Memory B cell (primary cell): ENCODE measurements around the gene BCL2L12.
A peak's percentile ranks its signal among the peaks of the same experiment; 100 is the strongest.

Experiments
- ATAC-seq: fragments of 150-1000 bp; cut with Tn5 transposase; 2 replicates; pipeline ENCODE4 v1.10.0; 2021; ENCODE audit warnings: low read depth, mild to moderate bottlenecking, moderate library complexity
- DNase-seq, 2 donors: peaks; one replicate each; pipeline ENCODE4 v3.0.0; 2022; ENCODE audit warnings: low spot score in 2 of 2
- H3K27ac Mint-ChIP-seq: one replicate; pipeline ENCODE4 v1.8.0; 2022; ENCODE audit warnings: mild to moderate bottlenecking, moderate library complexity, mixed read lengths
- H3K27me3 Mint-ChIP-seq: one replicate; pipeline ENCODE4 v1.8.0; 2022; ENCODE audit warnings: mixed read lengths
- H3K36me3 Mint-ChIP-seq: one replicate; pipeline ENCODE4 v1.8.0; 2022; ENCODE audit warnings: mild to moderate bottlenecking, mixed read lengths
- H3K4me1 Mint-ChIP-seq: one replicate; pipeline ENCODE4 v1.8.0; 2022; ENCODE audit warnings: mixed read lengths
- H3K4me3 Mint-ChIP-seq: one replicate; pipeline ENCODE4 v1.8.0; 2022; ENCODE audit warnings: mild to moderate bottlenecking, moderate library complexity, mixed read lengths
- H3K9me3 Mint-ChIP-seq: one replicate; pipeline ENCODE4 v1.8.0; 2022; ENCODE audit warnings: mixed read lengths

The BCL2L12 gene

GRCh38 chr19:49690079-49690655, 24.4 kb downstream of the BCL2L12 start:
- ATAC-seq (peak; percentile 44), DNase-seq (no peak)
- peak overlapping the region; percentile 88 for H3K4me3 Mint-ChIP-seq
- no peaks in the 10 kb centered on the region for H3K9me3 Mint-ChIP-seq
- peaks cover 17% of the 10 kb centered on the region for H3K4me1 Mint-ChIP-seq
- H3K27me3 Mint-ChIP-seq: peaks cover 14% of the 10 kb centered on the region
- peaks cover 15% of the 10 kb centered on the region for H3K36me3 Mint-ChIP-seq
- no peak overlapping the region for H3K27ac Mint-ChIP-seq

GRCh38 chr19:49690656-49691242, 25.0 kb downstream of the BCL2L12 start, which contains the start of gene CPT1C:
CPT1C (plus strand) TSS chr19:49691116; CDS start chr19:49692253, 1,137 bp downstream.
- Mint-ChIP-seq H3K4me1 (peaks cover 17% of the 10 kb centered on the region), H3K4me3 (peak within 1 kb of the TSS; percentile 88), H3K27ac (peak within 1 kb of the TSS; percentile 2), H3K36me3 (peaks cover 11% of the 10 kb centered on the region), H3K9me3 (no peaks in the 10 kb centered on the region), H3K27me3 (peaks cover 14% of the 10 kb centered on the region)
- DNase-seq: no peak
- peak; percentile 36 for ATAC-seq

- DNase-seq: no peak
- peaks cover 17% of the 10 kb centered on the region for H3K4me1 Mint-ChIP-seq
- peaks cover 14% of the 10 kb centered on the region for H3K27me3 Mint-ChIP-seq
- peaks cover 9% of the 10 kb centered on the region for H3K36me3 Mint-ChIP-seq
- H3K9me3 Mint-ChIP-seq: no peaks in the 10 kb centered on the region
- peak overlapping the region; percentile 88 for H3K4me3 Mint-ChIP-seq
- H3K27ac Mint-ChIP-seq: no peak overlapping the region
- ATAC-seq: no peak
Observed at GRCh38 chr19:49691243-49692146, 25.8 kb downstream of the BCL2L12 start.

GRCh38 chr19:49692147-49692506, 26.4 kb downstream of the BCL2L12 start:
- H3K27ac Mint-ChIP-seq: no peak overlapping the region
- ATAC-seq (no peak), DNase-seq (no peak)
- H3K27me3 Mint-ChIP-seq: peaks cover 14% of the 10 kb centered on the region
- H3K36me3 Mint-ChIP-seq: peaks cover 6% of the 10 kb centered on the region
- peaks cover 15% of the 10 kb centered on the region for H3K4me1 Mint-ChIP-seq
- peak overlapping the region; percentile 6 for H3K4me3 Mint-ChIP-seq
- H3K9me3 Mint-ChIP-seq: no peaks in the 10 kb centered on the region

- Mint-ChIP-seq H3K36me3 (no peaks in the 10 kb centered on the region), H3K4me1 (peaks cover 5% of the 10 kb centered on the region), H3K27ac (no peak overlapping the region), H3K27me3 (peaks cover 10% of the 10 kb centered on the region), H3K4me3 (no peak overlapping the region), H3K9me3 (no peaks in the 10 kb centered on the region)
- DNase-seq (no peak), ATAC-seq (no peak)
Observed at GRCh38 chr19:49696115-49696514, 30.4 kb downstream of the BCL2L12 start.

- no peaks in the 10 kb centered on the region for H3K36me3 Mint-ChIP-seq
- no peaks in the 10 kb centered on the region for H3K9me3 Mint-ChIP-seq
- no peak overlapping the region for H3K27ac Mint-ChIP-seq
- DNase-seq (no peak), ATAC-seq (no peak)
- no peak overlapping the region for H3K4me3 Mint-ChIP-seq
- peaks cover 5% of the 10 kb centered on the region for H3K4me1 Mint-ChIP-seq
- H3K27me3 Mint-ChIP-seq: peaks cover 11% of the 10 kb centered on the region
Observed at GRCh38 chr19:49696865-49697264, 31.1 kb downstream of the BCL2L12 start.

GRCh38 chr19:49699364-49699763, 33.6 kb downstream of the BCL2L12 start:
- no peak overlapping the region for H3K4me3 Mint-ChIP-seq
- H3K4me1 Mint-ChIP-seq: peaks cover 10% of the 10 kb centered on the region

GRCh38 chr19:49700563-49700962, 34.8 kb downstream of the BCL2L12 start:
- H3K9me3 Mint-ChIP-seq: no peaks in the 10 kb centered on the region

More at GRCh38 chr19:49699364-49699763, 33.6 kb downstream of the BCL2L12 start:
- DNase-seq (no peak), ATAC-seq (no peak)
- Mint-ChIP-seq H3K36me3 (no peaks in the 10 kb centered on the region), H3K27ac (no peak overlapping the region), H3K27me3 (peaks cover 9% of the 10 kb centered on the region), H3K9me3 (no peaks in the 10 kb centered on the region)

GRCh38 chr19:49701271-49701786, 35.6 kb downstream of the BCL2L12 start:
- ATAC-seq: no peak
- no peak for DNase-seq
- H3K27ac Mint-ChIP-seq: no peak overlapping the region
- peaks cover 9% of the 10 kb centered on the region for H3K27me3 Mint-ChIP-seq
- peaks cover 10% of the 10 kb centered on the region for H3K4me1 Mint-ChIP-seq
- H3K36me3 Mint-ChIP-seq: no peaks in the 10 kb centered on the region
- H3K4me3 Mint-ChIP-seq: no peak overlapping the region
- H3K9me3 Mint-ChIP-seq: no peaks in the 10 kb centered on the region

More at GRCh38 chr19:49700563-49700962, 34.8 kb downstream of the BCL2L12 start:
- DNase-seq: no peak
- H3K36me3 Mint-ChIP-seq: no peaks in the 10 kb centered on the region
- H3K27me3 Mint-ChIP-seq: peaks cover 9% of the 10 kb centered on the region
- peak; percentile 32 for ATAC-seq
- H3K4me1 Mint-ChIP-seq: peaks cover 10% of the 10 kb centered on the region
- H3K27ac Mint-ChIP-seq: no peak overlapping the region
- H3K4me3 Mint-ChIP-seq: no peak overlapping the region

GRCh38 chr19:49704888-49705642, 39.3 kb downstream of the BCL2L12 start:
- ATAC-seq: no peak
- Mint-ChIP-seq H3K36me3 (peaks cover 3% of the 10 kb centered on the region), H3K27ac (no peak overlapping the region), H3K9me3 (no peaks in the 10 kb centered on the region), H3K4me1 (peaks cover 10% of the 10 kb centered on the region), H3K4me3 (no peak overlapping the region), H3K27me3 (peaks cover 23% of the 10 kb centered on the region)
- no peak for DNase-seq

GRCh38 chr19:49705919-49706318, 40.2 kb downstream of the BCL2L12 start:
- no peak overlapping the region for H3K27ac Mint-ChIP-seq
- H3K27me3 Mint-ChIP-seq: peaks cover 21% of the 10 kb centered on the region
- H3K9me3 Mint-ChIP-seq: no peaks in the 10 kb centered on the region
- ATAC-seq (no peak), DNase-seq (no peak)
- H3K36me3 Mint-ChIP-seq: peaks cover 4% of the 10 kb centered on the region
- peaks cover 7% of the 10 kb centered on the region for H3K4me1 Mint-ChIP-seq
- no peak overlapping the region for H3K4me3 Mint-ChIP-seq

- no peak for DNase-seq
- Mint-ChIP-seq H3K9me3 (no peaks in the 10 kb centered on the region), H3K4me1 (peaks cover 3% of the 10 kb centered on the region), H3K27me3 (peaks cover 21% of the 10 kb centered on the region), H3K4me3 (no peak overlapping the region), H3K36me3 (peaks cover 4% of the 10 kb centered on the region), H3K27ac (no peak overlapping the region)
- no peak for ATAC-seq
Observed at GRCh38 chr19:49710372-49710951, 44.7 kb downstream of the BCL2L12 start.

- no peak overlapping the region for H3K27ac Mint-ChIP-seq
- ATAC-seq: no peak
- peaks cover 17% of the 10 kb centered on the region for H3K27me3 Mint-ChIP-seq
- no peak for DNase-seq
- H3K4me3 Mint-ChIP-seq: no peak overlapping the region
- peaks cover 4% of the 10 kb centered on the region for H3K36me3 Mint-ChIP-seq
- peaks cover 3% of the 10 kb centered on the region for H3K4me1 Mint-ChIP-seq
- no peaks in the 10 kb centered on the region for H3K9me3 Mint-ChIP-seq
Observed at GRCh38 chr19:49712397-49712859, 46.7 kb downstream of the BCL2L12 start.
